ENCODE data around the gene VKORC1L1. TPM values are rescaled to one million over a fixed set of nuclear protein-coding genes. Genes with fewer than 3 reads are reported as not detected.
"Not testable (repeated sequence)": the region's sequence is repeated elsewhere in the genome, so short reads cannot be mapped to it uniquely, and the experiment has no call there.

Gene VKORC1L1
- total RNA-seq, 4 donors from 2014 or later = 16.0 to 25.8 (median 22.2) TPM

GRCh38 chr7:65888434-65889156 is 15.7 kb downstream of the VKORC1L1 start:
- in situ Hi-C loops (cut with MboI; ENCODE audit: low pct_ligation_motif_present in 1 of 4, low pct_unique_long_range_greater_than_20kb in 1 of 4, low sequenced_read_pairs in 3 of 4); H3K27ac ChIP-seq; H3K4me1 ChIP-seq; DNase-seq; H3K27me3 ChIP-seq; H3K9me3 ChIP-seq; H3K36me3 ChIP-seq; H3K4me3 ChIP-seq; intact Hi-C loops (cut with DNase I; ENCODE audit: low total_unique reads): not testable (repeated sequence)
- WGBS, 2 donors (ENCODE audit: low coverage in 1 of 2) = 82% methylated on average over 5 of the region's 5 CpGs; no CpG with 5 or more reads in 1 of the 2 donors

- H3K27ac ChIP-seq; intact Hi-C loops (cut with DNase I; ENCODE audit: low total_unique reads); H3K4me1 ChIP-seq; H3K36me3 ChIP-seq; H3K4me3 ChIP-seq; H3K9me3 ChIP-seq; DNase-seq; in situ Hi-C loops (cut with MboI; ENCODE audit: low pct_ligation_motif_present in 1 of 4, low pct_unique_long_range_greater_than_20kb in 1 of 4, low sequenced_read_pairs in 3 of 4); H3K27me3 ChIP-seq: not testable (repeated sequence)
- 86 to 98% methylated on average over 2 of the region's 2 CpGs for WGBS, 2 donors (ENCODE audit: low coverage in 1 of 2)
These were observed 16.8 kb downstream of the VKORC1L1 start for GRCh38 chr7:65889722-65890121.

- peaks cover 0 to 5% (median 0%) of the 10 kb centered on the region in 4 donors for H3K36me3 ChIP-seq
- no peak for TF ChIP-seq CTCF (IDR thresholded peaks at IDR 0.05)
- TF ChIP-seq POLR2AphosphoS5 (IDR thresholded peaks at IDR 0.05) = no peak
- TF ChIP-seq POLR2A (IDR thresholded peaks at IDR 0.05) = no peak
- no peak for TF ChIP-seq EP300 (IDR thresholded peaks at IDR 0.05; ENCODE audit: low read depth)
- H3K9me3 ChIP-seq = no peaks in the 10 kb centered on the region
- 80 to 82% methylated on average over 5 of the region's 5 CpGs for WGBS, 2 donors (ENCODE audit: low coverage in 1 of 2)
- peaks cover 0 to 6% (median 0%) of the 10 kb centered on the region in 4 donors for H3K4me1 ChIP-seq
- intact Hi-C loops (cut with DNase I; ENCODE audit: low total_unique reads) (no loop called here), in situ Hi-C loops (cut with MboI; ENCODE audit: low pct_ligation_motif_present in 1 of 4, low pct_unique_long_range_greater_than_20kb in 1 of 4, low sequenced_read_pairs in 3 of 4) (no loop called here)
- no peak for DNase-seq
- no peak overlapping the region for H3K27ac ChIP-seq
- H3K27me3 ChIP-seq = no peaks in the 10 kb centered on the region
- H3K4me3 ChIP-seq = no peak overlapping the region
These were observed 19.3 kb downstream of the VKORC1L1 start for GRCh38 chr7:65892161-65892560.

- intact Hi-C loops (cut with DNase I; ENCODE audit: low total_unique reads) (no loop called here), in situ Hi-C loops (cut with MboI; ENCODE audit: low pct_ligation_motif_present in 1 of 4, low pct_unique_long_range_greater_than_20kb in 1 of 4, low sequenced_read_pairs in 3 of 4) (no loop called here)
- H3K9me3 ChIP-seq = no peaks in the 10 kb centered on the region
- DNase-seq = no peak
- no peak overlapping the region for H3K4me3 ChIP-seq
- H3K36me3 ChIP-seq = peaks cover 0 to 5% (median 0%) of the 10 kb centered on the region in 4 donors
- H3K4me1 ChIP-seq = peaks cover 0 to 6% (median 0%) of the 10 kb centered on the region in 4 donors
- no peak for TF ChIP-seq EP300 (IDR thresholded peaks at IDR 0.05; ENCODE audit: low read depth)
- no peak for TF ChIP-seq POLR2AphosphoS5 (IDR thresholded peaks at IDR 0.05)
- no peak for TF ChIP-seq POLR2A (IDR thresholded peaks at IDR 0.05)
- TF ChIP-seq CTCF (IDR thresholded peaks at IDR 0.05) = no peak
- no peaks in the 10 kb centered on the region for H3K27me3 ChIP-seq
- 77 to 80% methylated on average over 1 of the region's 1 CpG for WGBS, 2 donors (ENCODE audit: low coverage in 1 of 2)
- H3K27ac ChIP-seq = no peak overlapping the region
These were observed 20.0 kb downstream of the VKORC1L1 start for GRCh38 chr7:65892835-65893234.

- Histone ChIP-seq H3K27me3 (no peaks in the 10 kb centered on the region), H3K4me3 (no peak overlapping the region), H3K9me3 (no peaks in the 10 kb centered on the region), H3K27ac (no peak overlapping the region), H3K36me3 (no peaks in the 10 kb centered on the region), H3K4me1 (peaks cover 0 to 6% (median 0%) of the 10 kb centered on the region in 4 donors)
- in situ Hi-C loops (cut with MboI; ENCODE audit: low pct_ligation_motif_present in 1 of 4, low pct_unique_long_range_greater_than_20kb in 1 of 4, low sequenced_read_pairs in 3 of 4) (no loop called here), intact Hi-C loops (cut with DNase I; ENCODE audit: low total_unique reads) (no loop called here)
- TF ChIP-seq POLR2AphosphoS5 (IDR thresholded peaks at IDR 0.05) = no peak
- TF ChIP-seq CTCF (IDR thresholded peaks at IDR 0.05) = no peak
- TF ChIP-seq POLR2A (IDR thresholded peaks at IDR 0.05) = no peak
- 96% methylated on average over 4 of the region's 4 CpGs; no CpG with 5 or more reads in 1 of the 2 donors for WGBS, 2 donors (ENCODE audit: low coverage in 1 of 2)
- DNase-seq = no peak
These were observed 23.5 kb downstream of the VKORC1L1 start for GRCh38 chr7:65896279-65896870.

- WGBS, 2 donors (ENCODE audit: low coverage in 1 of 2) = 86 to 90% methylated on average over 3 of the region's 3 CpGs
- H3K4me1 ChIP-seq; in situ Hi-C loops (cut with MboI; ENCODE audit: low pct_ligation_motif_present in 1 of 4, low pct_unique_long_range_greater_than_20kb in 1 of 4, low sequenced_read_pairs in 3 of 4); H3K9me3 ChIP-seq; DNase-seq; H3K4me3 ChIP-seq; intact Hi-C loops (cut with DNase I; ENCODE audit: low total_unique reads); H3K27ac ChIP-seq; H3K36me3 ChIP-seq; H3K27me3 ChIP-seq: not testable (repeated sequence)
These were observed 24.4 kb downstream of the VKORC1L1 start for GRCh38 chr7:65897289-65897688.

GRCh38 chr7:65898677-65899447 is 26.0 kb downstream of the VKORC1L1 start:
- H3K9me3 ChIP-seq; H3K27ac ChIP-seq; intact Hi-C loops (cut with DNase I; ENCODE audit: low total_unique reads); H3K4me1 ChIP-seq; H3K36me3 ChIP-seq; in situ Hi-C loops (cut with MboI; ENCODE audit: low pct_ligation_motif_present in 1 of 4, low pct_unique_long_range_greater_than_20kb in 1 of 4, low sequenced_read_pairs in 3 of 4); H3K27me3 ChIP-seq; H3K4me3 ChIP-seq; DNase-seq: not testable (repeated sequence)
- 86 to 100% methylated on average over 2 of the region's 2 CpGs for WGBS, 2 donors (ENCODE audit: low coverage in 1 of 2)
